ENCODE measurements around the gene SERTM1. TPM values are rescaled to one million over a fixed set of nuclear protein-coding genes. Genes with fewer than 3 reads are reported as not detected.
A peak's percentile ranks its signal among the peaks of the same experiment; 100 is the strongest.

SERTM1 gene
- total and polyA plus RNA-seq, 2 experiments from 2014 or later: 0.70 TPM; not detected in 1

DNA sequence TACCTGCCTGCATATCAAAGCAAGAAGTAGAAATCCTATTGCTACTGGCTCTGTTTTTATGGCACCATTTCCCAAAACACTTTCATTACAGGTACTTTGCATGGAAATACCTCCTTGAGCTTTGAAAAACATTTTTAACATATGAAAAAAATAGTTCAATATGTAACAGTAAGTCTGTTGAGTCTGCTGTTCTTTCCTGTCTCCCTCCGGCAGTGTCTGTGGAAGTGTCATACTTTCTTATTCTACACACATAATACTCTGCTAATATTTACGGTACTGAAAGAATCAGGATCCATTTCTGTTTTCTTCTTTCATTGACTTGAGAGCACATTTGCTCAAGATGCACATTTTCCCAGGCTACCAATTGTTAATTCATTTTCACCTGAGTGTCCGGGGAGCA, 8.2 kb upstream of the SERTM1 start:
- no peak overlapping the region for H3K27ac ChIP-seq
- H3K4me3 ChIP-seq: no peak overlapping the region
- WGBS (ENCODE audit: low lambda C conversion rate, missing lambda C conversion rate): 89% methylated on average over 3 of the region's 3 CpGs
- no peaks in the 10 kb centered on the region for H3K4me1 ChIP-seq (ENCODE audit: insufficient read depth)
- H3K79me2 ChIP-seq: no peaks in the 10 kb centered on the region
- no peak for DNase-seq (ENCODE audit: low spot score)
- H3K36me3 ChIP-seq (replicated peaks; ENCODE audit: insufficient read depth, low read depth): no peaks in the 10 kb centered on the region
- H3K4me2 ChIP-seq: no peak overlapping the region
- no peaks in the 10 kb centered on the region for H4K20me1 ChIP-seq (ENCODE audit: insufficient read depth, poor library complexity, severe bottlenecking)
- H3K9me3 ChIP-seq (ENCODE audit: low read depth): no peaks in the 10 kb centered on the region
- TF ChIP-seq, protein P1, sequence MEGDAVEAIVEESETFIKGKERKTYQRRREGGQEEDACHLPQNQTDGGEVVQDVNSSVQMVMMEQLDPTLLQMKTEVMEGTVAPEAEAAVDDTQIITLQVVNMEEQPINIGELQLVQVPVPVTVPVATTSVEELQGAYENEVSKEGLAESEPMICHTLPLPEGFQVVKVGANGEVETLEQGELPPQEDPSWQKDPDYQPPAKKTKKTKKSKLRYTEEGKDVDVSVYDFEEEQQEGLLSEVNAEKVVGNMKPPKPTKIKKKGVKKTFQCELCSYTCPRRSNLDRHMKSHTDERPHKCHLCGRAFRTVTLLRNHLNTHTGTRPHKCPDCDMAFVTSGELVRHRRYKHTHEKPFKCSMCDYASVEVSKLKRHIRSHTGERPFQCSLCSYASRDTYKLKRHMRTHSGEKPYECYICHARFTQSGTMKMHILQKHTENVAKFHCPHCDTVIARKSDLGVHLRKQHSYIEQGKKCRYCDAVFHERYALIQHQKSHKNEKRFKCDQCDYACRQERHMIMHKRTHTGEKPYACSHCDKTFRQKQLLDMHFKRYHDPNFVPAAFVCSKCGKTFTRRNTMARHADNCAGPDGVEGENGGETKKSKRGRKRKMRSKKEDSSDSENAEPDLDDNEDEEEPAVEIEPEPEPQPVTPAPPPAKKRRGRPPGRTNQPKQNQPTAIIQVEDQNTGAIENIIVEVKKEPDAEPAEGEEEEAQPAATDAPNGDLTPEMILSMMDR (IDR thresholded peaks at IDR 0.05; ENCODE audit: poor library complexity): no peak
- TF ChIP-seq EZH2phosphoT487 (IDR thresholded peaks at IDR 0.05; ENCODE audit: low read depth, severe bottlenecking, unreplicated experiment) (no peak), EZH2 (IDR thresholded peaks at IDR 0.05; ENCODE audit: borderline replicate concordance) (no peak)
- H3K27me3 ChIP-seq: no peaks in the 10 kb centered on the region
- H3K9me2 ChIP-seq (replicated peaks; ENCODE audit: insufficient read depth): no peaks in the 10 kb centered on the region
- H2AFZ ChIP-seq: no peak overlapping the region

DNA sequence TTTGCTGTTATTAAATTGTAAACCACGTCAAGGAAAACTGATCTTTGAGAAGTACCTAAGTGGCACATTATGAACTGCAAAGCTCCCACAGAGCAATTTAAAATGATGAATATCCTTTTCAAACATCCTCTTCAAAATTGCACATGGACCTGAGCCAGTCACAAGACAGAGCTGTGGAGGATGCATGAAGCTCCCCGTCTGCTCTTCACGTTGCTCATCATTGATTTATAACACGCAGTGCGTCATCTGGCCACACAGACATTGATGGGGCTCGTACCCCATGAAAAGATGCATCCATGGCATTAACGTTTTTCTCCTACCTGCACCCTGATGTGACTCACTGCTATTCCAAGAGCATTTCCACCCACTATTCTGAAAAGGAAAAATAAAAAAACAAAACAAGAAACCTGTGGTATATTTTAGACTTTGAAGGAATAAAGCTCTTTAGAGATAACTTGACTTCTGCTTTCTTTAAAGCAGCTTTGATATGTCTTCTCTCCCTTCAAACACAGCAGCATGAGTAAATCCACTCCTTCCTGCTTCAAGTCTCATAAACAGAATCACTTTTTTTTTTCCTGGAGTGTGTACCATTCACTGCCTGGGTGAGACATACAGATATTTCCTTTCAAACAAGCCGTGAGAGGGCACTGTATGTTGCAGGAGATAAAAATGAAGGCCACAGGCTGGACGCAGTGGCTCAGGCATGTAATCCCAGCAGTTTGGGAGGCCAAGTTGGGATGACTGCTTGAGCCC, 7.2 kb upstream of the SERTM1 start:
- Histone ChIP-seq H3K4me3 (no peak overlapping the region), H3K4me2 (no peak overlapping the region), H4K20me1 (ENCODE audit: insufficient read depth, poor library complexity, severe bottlenecking) (no peaks in the 10 kb centered on the region), H3K9me3 (ENCODE audit: low read depth) (no peaks in the 10 kb centered on the region), H3K9me2 (replicated peaks; ENCODE audit: insufficient read depth) (no peaks in the 10 kb centered on the region), H2AFZ (no peak overlapping the region), H3K4me1 (ENCODE audit: insufficient read depth) (no peaks in the 10 kb centered on the region), H3K36me3 (replicated peaks; ENCODE audit: insufficient read depth, low read depth) (no peaks in the 10 kb centered on the region), H3K27me3 (peaks cover 4% of the 10 kb centered on the region), H3K79me2 (no peaks in the 10 kb centered on the region), H3K27ac (no peak overlapping the region)
- WGBS (ENCODE audit: low lambda C conversion rate, missing lambda C conversion rate): 65% methylated on average over 9 of the region's 9 CpGs
- no peak for TF ChIP-seq EZH2 (IDR thresholded peaks at IDR 0.05; ENCODE audit: borderline replicate concordance)
- TF ChIP-seq, protein P1 (IDR thresholded peaks at IDR 0.05; ENCODE audit: poor library complexity): peak; percentile 5
- peak; percentile 16 for DNase-seq (ENCODE audit: low spot score)

DNA sequence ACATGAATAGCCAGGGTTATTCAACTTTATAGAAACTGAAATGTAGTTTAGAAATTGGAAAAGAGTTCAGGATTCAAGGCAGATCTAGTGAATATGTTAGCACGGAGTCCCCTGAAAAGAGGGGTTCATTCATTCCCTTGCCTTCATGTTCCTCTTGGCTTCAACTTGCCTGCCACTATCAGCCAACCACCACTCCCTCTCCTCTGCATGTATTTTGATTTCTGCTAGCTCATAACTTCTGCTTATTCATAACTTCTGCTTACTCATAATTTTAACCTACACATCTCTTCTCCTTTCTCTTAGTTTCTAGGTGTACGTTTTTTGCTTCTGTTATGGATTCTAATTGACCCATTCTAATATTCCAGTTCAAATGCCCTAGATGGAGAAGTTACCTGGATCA, 5.5 kb upstream of the SERTM1 start:
- peaks cover 14% of the 10 kb centered on the region for H3K27me3 ChIP-seq
- WGBS (ENCODE audit: low lambda C conversion rate, missing lambda C conversion rate): 92% methylated on average over 2 of the region's 2 CpGs
- no peak for DNase-seq (ENCODE audit: low spot score)
- H3K27ac ChIP-seq: no peak overlapping the region
- H2AFZ ChIP-seq: no peak overlapping the region
- no peaks in the 10 kb centered on the region for H3K9me3 ChIP-seq (ENCODE audit: low read depth)
- TF ChIP-seq EZH2phosphoT487 (IDR thresholded peaks at IDR 0.05; ENCODE audit: low read depth, severe bottlenecking, unreplicated experiment) (no peak), EZH2 (IDR thresholded peaks at IDR 0.05; ENCODE audit: borderline replicate concordance) (no peak)
- TF ChIP-seq, protein P1 (IDR thresholded peaks at IDR 0.05; ENCODE audit: poor library complexity): no peak
- no peak overlapping the region for H3K4me3 ChIP-seq
- no peaks in the 10 kb centered on the region for H3K9me2 ChIP-seq (replicated peaks; ENCODE audit: insufficient read depth)
- no peak overlapping the region for H3K4me2 ChIP-seq
- no peaks in the 10 kb centered on the region for H3K4me1 ChIP-seq (ENCODE audit: insufficient read depth)
- H3K36me3 ChIP-seq (replicated peaks; ENCODE audit: insufficient read depth, low read depth): no peaks in the 10 kb centered on the region
- no peaks in the 10 kb centered on the region for H4K20me1 ChIP-seq (ENCODE audit: insufficient read depth, poor library complexity, severe bottlenecking)
- H3K79me2 ChIP-seq: no peaks in the 10 kb centered on the region
